ENCODE measurements around the gene COL4A1.

The COL4A1 gene

GRCh38 chr13:110258876-110259631 is 47.9 kb downstream of the COL4A1 start:
- no peak for DNase-seq

- DNase-seq = no peak
These were observed 49.5 kb downstream of the COL4A1 start for GRCh38 chr13:110257408-110257807.

GRCh38 chr13:110256126-110256905 is 50.6 kb downstream of the COL4A1 start:
- DNase-seq = no peak

GRCh38 chr13:110254751-110255553 is 52.0 kb downstream of the COL4A1 start:
- DNase-seq = no peak

- DNase-seq = no peak
These were observed 52.7 kb downstream of the COL4A1 start for GRCh38 chr13:110254151-110254679.

GRCh38 chr13:110251193-110251819 is 55.7 kb downstream of the COL4A1 start:
- no peak for DNase-seq

GRCh38 chr13:110250258-110250891 is 56.6 kb downstream of the COL4A1 start:
- DNase-seq = peak; percentile 29

- DNase-seq = no peak
These were observed 57.6 kb downstream of the COL4A1 start for GRCh38 chr13:110249326-110249725.

- DNase-seq = no peak
These were observed 58.4 kb downstream of the COL4A1 start for GRCh38 chr13:110248449-110249143.

- DNase-seq = no peak
These were observed 60.4 kb downstream of the COL4A1 start for GRCh38 chr13:110246530-110246929.

GRCh38 chr13:110245416-110245899 is 61.5 kb downstream of the COL4A1 start:
- DNase-seq = no peak

GRCh38 chr13:110244976-110245375 is 62.0 kb downstream of the COL4A1 start:
- DNase-seq = no peak

- no peak for DNase-seq
These were observed 62.7 kb downstream of the COL4A1 start for GRCh38 chr13:110244071-110244830.

- DNase-seq = no peak
These were observed 64.3 kb downstream of the COL4A1 start for GRCh38 chr13:110242615-110243014.

- no peak for DNase-seq
These were observed 66.0 kb downstream of the COL4A1 start for GRCh38 chr13:110240943-110241342.

GRCh38 chr13:110240352-110240751 is 66.6 kb downstream of the COL4A1 start:
- DNase-seq = no peak

- no peak for DNase-seq
These were observed 67.5 kb downstream of the COL4A1 start for GRCh38 chr13:110239280-110240125.

- no peak for DNase-seq
These were observed 68.2 kb downstream of the COL4A1 start for GRCh38 chr13:110238818-110239195.
